22Rv1 (cell line): Measurements from ENCODE around the gene CBLB.

ENCODE experiments used
- ZFX ChIP-seq: fragments of 450-650 bp; IDR thresholded peaks from 2 replicates; pipeline ENCODE4 v1.6.1; 2017; ENCODE audit warnings: antibody characterized with exemption, borderline replicate concordance
- TF ChIP-seq, protein P1 (sequence below): fragments of 450-650 bp; IDR thresholded peaks from 2 replicates; pipeline ENCODE4 v1.5.1; 2017; ENCODE audit warnings: mild to moderate bottlenecking

DNA sequence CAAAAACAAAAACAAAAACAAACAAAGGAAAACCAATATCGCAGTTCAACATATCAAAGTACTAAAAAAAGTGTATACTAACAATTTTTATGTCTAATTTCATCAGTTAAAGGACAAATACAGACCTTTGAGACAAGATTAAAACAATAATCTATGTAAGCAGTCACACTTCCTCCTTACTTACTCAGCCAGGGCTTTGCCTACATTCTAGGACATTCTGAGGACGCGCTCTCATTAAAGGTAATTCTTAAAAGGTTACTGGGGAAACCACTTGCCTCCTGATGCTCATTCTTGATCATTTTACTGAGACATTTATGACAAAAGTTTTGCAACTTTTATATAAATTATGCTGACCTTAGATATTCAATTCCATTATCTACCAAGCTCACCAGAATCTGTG lies 93.4 kb downstream of the CBLB start:
- TF ChIP-seq, protein P1, sequence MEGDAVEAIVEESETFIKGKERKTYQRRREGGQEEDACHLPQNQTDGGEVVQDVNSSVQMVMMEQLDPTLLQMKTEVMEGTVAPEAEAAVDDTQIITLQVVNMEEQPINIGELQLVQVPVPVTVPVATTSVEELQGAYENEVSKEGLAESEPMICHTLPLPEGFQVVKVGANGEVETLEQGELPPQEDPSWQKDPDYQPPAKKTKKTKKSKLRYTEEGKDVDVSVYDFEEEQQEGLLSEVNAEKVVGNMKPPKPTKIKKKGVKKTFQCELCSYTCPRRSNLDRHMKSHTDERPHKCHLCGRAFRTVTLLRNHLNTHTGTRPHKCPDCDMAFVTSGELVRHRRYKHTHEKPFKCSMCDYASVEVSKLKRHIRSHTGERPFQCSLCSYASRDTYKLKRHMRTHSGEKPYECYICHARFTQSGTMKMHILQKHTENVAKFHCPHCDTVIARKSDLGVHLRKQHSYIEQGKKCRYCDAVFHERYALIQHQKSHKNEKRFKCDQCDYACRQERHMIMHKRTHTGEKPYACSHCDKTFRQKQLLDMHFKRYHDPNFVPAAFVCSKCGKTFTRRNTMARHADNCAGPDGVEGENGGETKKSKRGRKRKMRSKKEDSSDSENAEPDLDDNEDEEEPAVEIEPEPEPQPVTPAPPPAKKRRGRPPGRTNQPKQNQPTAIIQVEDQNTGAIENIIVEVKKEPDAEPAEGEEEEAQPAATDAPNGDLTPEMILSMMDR, result no peak
- TF ChIP-seq ZFX, result no peak
